Peyer's patch (tissue), 4 donors: ENCODE measurements around the gene LAMB1. TPM values are rescaled to one million over a fixed set of nuclear protein-coding genes. Genes with fewer than 3 reads are reported as not detected.

Experiments
- DNase-seq, 3 donors: peaks; one replicate each; pipeline ENCODE4 v3.0.0-alpha.2; 2017 to 2019
- H3K27ac ChIP-seq, 4 donors: fragments of 200-600 bp; sonication (generic); one replicate each; pipeline ENCODE4 v1.5.1; 2016 to 2019
- H3K27me3 ChIP-seq, 2 donors: fragments of 200-600 bp; sonication (generic); one replicate each; pipeline ENCODE4 v1.5.1; 2019
- H3K36me3 ChIP-seq, 3 donors: fragments of 200-600 bp; sonication (generic); one replicate each; pipeline ENCODE4 v1.5.1; 2016 to 2019
- H3K4me1 ChIP-seq, 4 donors: fragments of 200-600 bp; sonication (generic); one replicate each; pipeline ENCODE4 v1.5.1; 2016 to 2019
- H3K4me3 ChIP-seq, 4 donors: fragments of 200-600 bp; sonication (generic); 1 replicate in 3 of 4; 2 replicates in 1 of 4; pipeline ENCODE4 v1.5.1; 2016 to 2019; ENCODE audit warnings: mild to moderate bottlenecking in 1 of 4
- H3K9me3 ChIP-seq, 4 donors: fragments of 200-600 bp; sonication (generic); one replicate each; pipeline ENCODE4 v1.5.1; 2016 to 2019; ENCODE audit warnings: mild to moderate bottlenecking in 1 of 4
- CTCF ChIP-seq, 6 experiments: fragments of 450-650 bp in 4 of 6; fragments of 200-600 bp in 2 of 6; sonication (generic) in 1 of 6; IDR thresholded peaks; one replicate each; pipeline ENCODE4 v1.5.1; 2017 to 2019; ENCODE audit warnings: antibody characterized with exemption in 6 of 6, mild to moderate bottlenecking in 3 of 6, moderate library complexity in 1 of 6
- POLR2A ChIP-seq, 2 donors: fragments of 450-650 bp; IDR thresholded peaks; one replicate each; pipeline ENCODE4 v1.5.1; 2017; ENCODE audit warnings: antibody characterized with exemption in 2 of 2, mild to moderate bottlenecking in 2 of 2, moderate library complexity in 2 of 2
- total RNA-seq, 4 donors: library from RNA; depleted of rRNA; stranded (reverse); fragments of >200 nt; gene quantifications; one replicate each; pipeline ENCODE4 v1.1.0, GENCODE V29; 2016

LAMB1 gene
- total RNA-seq, 4 donors from 2014 or later = 97.6 to 821 (median 155) TPM

GRCh38 chr7:108027239-108027638 is 24.3 kb upstream of the LAMB1 start:
- no peaks in the 10 kb centered on the region for H3K27me3 ChIP-seq
- no peak overlapping the region for H3K27ac ChIP-seq
- no peak for DNase-seq
- H3K4me3 ChIP-seq = no peak overlapping the region
- H3K4me1 ChIP-seq = no peaks in the 10 kb centered on the region
- TF ChIP-seq CTCF (IDR thresholded peaks at IDR 0.05) = no peak
- no peaks in the 10 kb centered on the region for H3K9me3 ChIP-seq
- H3K36me3 ChIP-seq = no peaks in the 10 kb centered on the region

GRCh38 chr7:108026647-108027046 is 23.7 kb upstream of the LAMB1 start:
- Histone ChIP-seq H3K27me3 (no peaks in the 10 kb centered on the region), H3K9me3 (no peaks in the 10 kb centered on the region)
- TF ChIP-seq POLR2A (IDR thresholded peaks at IDR 0.05) (no peak), CTCF (IDR thresholded peaks at IDR 0.05) (no peak)

GRCh38 chr7:108026116-108026515 is 23.2 kb upstream of the LAMB1 start:
- no peak overlapping the region for H3K27ac ChIP-seq
- no peaks in the 10 kb centered on the region for H3K9me3 ChIP-seq
- DNase-seq = no peak
- H3K4me1 ChIP-seq = no peaks in the 10 kb centered on the region
- no peaks in the 10 kb centered on the region for H3K27me3 ChIP-seq
- no peak for TF ChIP-seq CTCF (IDR thresholded peaks at IDR 0.05)
- no peak for TF ChIP-seq POLR2A (IDR thresholded peaks at IDR 0.05)
- no peak overlapping the region for H3K4me3 ChIP-seq
- no peaks in the 10 kb centered on the region for H3K36me3 ChIP-seq

More at GRCh38 chr7:108026647-108027046, 23.7 kb upstream of the LAMB1 start:
- no peak overlapping the region for H3K27ac ChIP-seq
- H3K4me3 ChIP-seq = no peak overlapping the region
- no peak for DNase-seq
- H3K36me3 ChIP-seq = no peaks in the 10 kb centered on the region
- H3K4me1 ChIP-seq = no peaks in the 10 kb centered on the region

GRCh38 chr7:108024538-108024937 is 21.6 kb upstream of the LAMB1 start:
- TF ChIP-seq POLR2A (IDR thresholded peaks at IDR 0.05) (no peak), CTCF (IDR thresholded peaks at IDR 0.05) (no peak)
- Histone ChIP-seq H3K9me3 (no peaks in the 10 kb centered on the region), H3K4me3 (no peak overlapping the region), H3K27ac (no peak overlapping the region), H3K36me3 (no peaks in the 10 kb centered on the region), H3K27me3 (no peaks in the 10 kb centered on the region), H3K4me1 (no peaks in the 10 kb centered on the region)
- no peak for DNase-seq

- TF ChIP-seq POLR2A (IDR thresholded peaks at IDR 0.05) = no peak
- TF ChIP-seq CTCF (IDR thresholded peaks at IDR 0.05) = no peak
- H3K9me3 ChIP-seq = no peaks in the 10 kb centered on the region
- no peaks in the 10 kb centered on the region for H3K27me3 ChIP-seq
- peaks cover 0 to 5% (median 0%) of the 10 kb centered on the region in 4 donors for H3K4me1 ChIP-seq
- no peak overlapping the region for H3K27ac ChIP-seq
- DNase-seq = no peak
- H3K36me3 ChIP-seq = no peaks in the 10 kb centered on the region
- no peak overlapping the region for H3K4me3 ChIP-seq
Measured at GRCh38 chr7:108020585-108020984, 17.6 kb upstream of the LAMB1 start.

- DNase-seq = no peak
- Histone ChIP-seq H3K9me3 (no peaks in the 10 kb centered on the region), H3K4me1 (peaks cover 0 to 18% (median 0%) of the 10 kb centered on the region in 4 donors), H3K27me3 (no peaks in the 10 kb centered on the region), H3K4me3 (no peak overlapping the region), H3K36me3 (no peaks in the 10 kb centered on the region), H3K27ac (no peak overlapping the region)
- TF ChIP-seq POLR2A (IDR thresholded peaks at IDR 0.05) = no peak
- TF ChIP-seq CTCF (IDR thresholded peaks at IDR 0.05) = no peak
Measured at GRCh38 chr7:108018668-108019067, 15.7 kb upstream of the LAMB1 start.
